GM23338 (cell line): Measurements from ENCODE around the gene POU3F2. TPM values are rescaled to one million over a fixed set of nuclear protein-coding genes. Genes with fewer than 3 reads are reported as not detected.

ENCODE experiments used
- ATAC-seq: fragments of 200-7000 bp; cut with Tn5 transposase; 3 replicates; pipeline ENCODE4 v1.9.1; 2020
- DNase-seq: peaks from one replicate; pipeline ENCODE4 v3.0.0-alpha.2; 2015; ENCODE audit warnings: low spot score
- H2AFZ ChIP-seq: fragments of 200-600 bp; sonication (generic); 2 replicates; pipeline ENCODE4 v1.8.0; 2016; ENCODE audit warnings: antibody characterized with exemption, mild to moderate bottlenecking, moderate library complexity
- H3F3A ChIP-seq: fragments of 200-600 bp; sonication (generic); replicated peaks from 2 replicates; pipeline ENCODE4 v1.8.0; 2017; ENCODE audit warnings: antibody characterized with exemption, mixed run types, low read depth
- H3K27ac ChIP-seq: fragments of 200-600 bp; sonication (generic); 2 replicates; pipeline ENCODE4 v1.6.1; 2016; ENCODE audit warnings: low read depth
- H3K27me3 ChIP-seq: fragments of 200-600 bp; sonication (generic); 2 replicates; pipeline ENCODE4 v1.8.0; 2016; ENCODE audit warnings: mild to moderate bottlenecking, mixed run types, moderate library complexity; ENCODE audit not compliant: insufficient read depth
- H3K36me3 ChIP-seq: fragments of 200-600 bp; sonication (generic); 2 replicates; pipeline ENCODE4 v1.8.0; 2016; ENCODE audit warnings: mild to moderate bottlenecking; ENCODE audit not compliant: insufficient read depth
- H3K4me1 ChIP-seq: fragments of 200-600 bp; sonication (generic); 2 replicates; pipeline ENCODE4 v1.8.0; 2016; ENCODE audit warnings: mild to moderate bottlenecking, moderate library complexity; ENCODE audit not compliant: insufficient read depth
- H3K4me2 ChIP-seq: fragments of 200-600 bp; sonication (generic); 2 replicates; pipeline ENCODE4 v1.7.1; 2017; ENCODE audit warnings: mixed run types
- H3K4me3 ChIP-seq: fragments of 200-600 bp; sonication (generic); 2 replicates; pipeline ENCODE4 v1.6.1; 2016; ENCODE audit warnings: mixed run types
- H3K79me2 ChIP-seq: fragments of 200-600 bp; sonication (generic); replicated peaks from 2 replicates; pipeline ENCODE4 v1.8.0; 2017; ENCODE audit warnings: mild to moderate bottlenecking; ENCODE audit not compliant: insufficient read depth
- H3K9me2 ChIP-seq: fragments of 200-600 bp; sonication (generic); 2 replicates; pipeline ENCODE4 v1.8.0; 2017; ENCODE audit not compliant: insufficient read depth
- H4K20me1 ChIP-seq: fragments of 200-600 bp; sonication (generic); replicated peaks from 2 replicates; pipeline ENCODE4 v1.8.0; 2017; ENCODE audit warnings: mild to moderate bottlenecking; ENCODE audit not compliant: insufficient read depth
- H3K27ac Mint-ChIP-seq: 2 replicates; pipeline ENCODE4 v1.8.0; 2020; ENCODE audit warnings: inconsistent platforms, mild to moderate bottlenecking, moderate library complexity, mixed read lengths
- H3K27me3 Mint-ChIP-seq: 3 replicates; pipeline ENCODE4 v1.8.0; 2022; ENCODE audit warnings: low read depth, mild to moderate bottlenecking, moderate library complexity, mixed read lengths, inconsistent platforms; ENCODE audit not compliant: insufficient read depth, poor library complexity
- H3K36me3 Mint-ChIP-seq: 3 replicates; pipeline ENCODE4 v1.8.0; 2021; ENCODE audit warnings: low read depth, mild to moderate bottlenecking, inconsistent platforms, moderate library complexity, mixed read lengths
- H3K4me1 Mint-ChIP-seq: 3 replicates; pipeline ENCODE4 v1.8.0; 2020; ENCODE audit warnings: mild to moderate bottlenecking, inconsistent platforms, mixed read lengths
- H3K4me3 Mint-ChIP-seq: 3 replicates; pipeline ENCODE4 v1.8.0; 2021; ENCODE audit warnings: moderate library complexity, mild to moderate bottlenecking, inconsistent platforms, mixed read lengths
- H3K9me3 Mint-ChIP-seq: 3 replicates; pipeline ENCODE4 v1.8.0; 2020; ENCODE audit warnings: moderate library complexity, mild to moderate bottlenecking, inconsistent platforms, mixed read lengths
- CTCF ChIP-seq, 2 experiments: fragments of 200-600 bp in 1 of 2; sonication (generic) in 1 of 2; conservative IDR thresholded peaks; 2 replicates each; pipeline versions ENCODE4 v1.5.1 to v1.6.1; 2016 to 2017; ENCODE audit warnings: antibody characterized with exemption in 2 of 2, low read depth in 2 of 2, mild to moderate bottlenecking in 2 of 2, moderate library complexity in 1 of 2
- EZH2 ChIP-seq: fragments of 200-600 bp; sonication (generic); IDR thresholded peaks from one replicate; pipeline ENCODE4 v1.8.0; 2017; ENCODE audit warnings: antibody characterized with exemption, mild to moderate bottlenecking, low read depth; ENCODE audit not compliant: unreplicated experiment
- NANOG ChIP-seq: IDR thresholded peaks from 2 replicates; pipeline ENCODE4 v1.6.1; 2016; ENCODE audit warnings: antibody characterized with exemption, borderline replicate concordance
- REST ChIP-seq: IDR thresholded peaks from one replicate; pipeline ENCODE4 v1.6.1; 2018; ENCODE audit warnings: antibody characterized with exemption; ENCODE audit not compliant: unreplicated experiment
- ZNF462 ChIP-seq: fragments of 250-450 bp; sonication (Bioruptor Pico); IDR thresholded peaks from 2 replicates; pipeline ENCODE4 v1.5.0; 2020; ENCODE audit warnings: mild to moderate bottlenecking, moderate library complexity
- polyA plus RNA-seq: library from polyadenylated mRNA; unstranded; fragments of >200 nt; fragmentation: Nextera tagmentation; extraction: Ambion mirVana; gene quantifications from 2 replicates; pipeline ENCODE4 v1.2.1, GENCODE V29; 2016
- total RNA-seq: library from RNA; depleted of rRNA; stranded (reverse); fragments of >200 nt; shearing (Covaris generic); gene quantifications from 2 replicates; pipeline ENCODE4 v1.2.3, GENCODE V29; 2014

The POU3F2 gene
- total and polyA plus RNA-seq, 2 experiments from 2014 or later: 0.26 to 0.76 TPM

- Mint-ChIP-seq H3K27ac (no peak overlapping the region), H3K4me3 (peak overlapping the region; percentile 73), H3K27me3 (peaks cover 82% of the 10 kb centered on the region), H3K4me1 (peaks cover 39% of the 10 kb centered on the region), H3K9me3 (no peaks in the 10 kb centered on the region; the same call in 2 of the 3 replicates), H3K36me3 (no peaks in the 10 kb centered on the region)
- no peaks in the 10 kb centered on the region for H4K20me1 ChIP-seq
- TF ChIP-seq EZH2 (peak; percentile 44), ZNF462 (CRISPR knock-in tag) (peak; percentile 23; the same call in 1 of the 2 replicates), NANOG (no peak), REST (no peak), CTCF (conservative IDR thresholded peaks at IDR 0.05; ENCODE audit: low read depth in 2 of 2) (peak; percentile 95 to 97)
- H3K36me3 ChIP-seq: no peaks in the 10 kb centered on the region
- peak overlapping the region; percentile 93 for H3K4me2 ChIP-seq
- ATAC-seq (peak; percentile 45), DNase-seq (peak; percentile 94)
- H3K79me2 ChIP-seq: no peaks in the 10 kb centered on the region
- H3F3A ChIP-seq: peaks cover 7% of the 10 kb centered on the region; the same call in 1 of the 2 replicates
- H3K9me2 ChIP-seq: no peaks in the 10 kb centered on the region
- H3K4me1 ChIP-seq: peaks cover 49% of the 10 kb centered on the region
- peak overlapping the region; percentile 60 for H3K4me3 ChIP-seq
- peak overlapping the region; percentile 70; the same call in 1 of the 2 replicates for H2AFZ ChIP-seq
- H3K27ac ChIP-seq: no peak overlapping the region
- peaks cover 95% of the 10 kb centered on the region for H3K27me3 ChIP-seq
These were observed 11.0 kb downstream of the POU3F2 start for GRCh38 chr6:98845211-98846020.
